Nephron progenitor cell (in vitro differentiated cells): Measurements from ENCODE around the gene GMIP.
"Not testable (repeated sequence)": the region's sequence is repeated elsewhere in the genome, so short reads cannot be mapped to it uniquely, and the experiment has no call there.

Source experiments
- DNase-seq: peaks from one replicate; pipeline ENCODE4 v3.0.0; 2021
- H3K27ac Mint-ChIP-seq: 2 replicates; pipeline ENCODE4 v1.8.0; 2021; ENCODE audit warnings: mild to moderate bottlenecking, moderate library complexity, mixed read lengths
- H3K27me3 Mint-ChIP-seq: 2 replicates; pipeline ENCODE4 v1.8.0; 2021; ENCODE audit warnings: mild to moderate bottlenecking, low read depth, mixed read lengths; ENCODE audit not compliant: poor library complexity
- H3K36me3 Mint-ChIP-seq: 2 replicates; pipeline ENCODE4 v1.8.0; 2021; ENCODE audit warnings: low read depth, mixed read lengths
- H3K4me1 Mint-ChIP-seq: 2 replicates; pipeline ENCODE4 v1.8.0; 2021; ENCODE audit warnings: mixed read lengths
- H3K4me3 Mint-ChIP-seq: 2 replicates; pipeline ENCODE4 v1.8.0; 2021; ENCODE audit warnings: mild to moderate bottlenecking, moderate library complexity, mixed read lengths
- H3K9me3 Mint-ChIP-seq: 2 replicates; pipeline ENCODE4 v1.8.0; 2021; ENCODE audit warnings: mild to moderate bottlenecking, moderate library complexity, mixed read lengths
- CTCF ChIP-seq: fragments of 200-600 bp; sonication (generic); IDR thresholded peaks from 2 replicates; pipeline ENCODE4 v1.5.0; 2021; ENCODE audit warnings: antibody characterized with exemption

Gene GMIP

GRCh38 chr19:19613506-19613905 is 30.0 kb downstream of the GMIP start:
- H3K27ac Mint-ChIP-seq, result peak overlapping the region; percentile 36
- H3K4me3 Mint-ChIP-seq, result no peak overlapping the region
- H3K36me3 Mint-ChIP-seq, result no peaks in the 10 kb centered on the region
- H3K9me3 Mint-ChIP-seq, result no peaks in the 10 kb centered on the region
- peaks cover 41% of the 10 kb centered on the region for H3K4me1 Mint-ChIP-seq
- no peak for DNase-seq
- TF ChIP-seq CTCF, result no peak
- peaks cover 4% of the 10 kb centered on the region for H3K27me3 Mint-ChIP-seq

- no peaks in the 10 kb centered on the region for H3K36me3 Mint-ChIP-seq
- peaks cover 28% of the 10 kb centered on the region for H3K4me1 Mint-ChIP-seq
- DNase-seq, result no peak
- no peak overlapping the region for H3K4me3 Mint-ChIP-seq
- TF ChIP-seq CTCF, result no peak
- no peaks in the 10 kb centered on the region for H3K27me3 Mint-ChIP-seq
- no peaks in the 10 kb centered on the region for H3K9me3 Mint-ChIP-seq
- H3K27ac Mint-ChIP-seq, result no peak overlapping the region
Observed at GRCh38 chr19:19610376-19611202, 32.9 kb downstream of the GMIP start.

- not testable (repeated sequence) for H3K36me3 Mint-ChIP-seq, H3K9me3 Mint-ChIP-seq, H3K4me1 Mint-ChIP-seq, H3K27me3 Mint-ChIP-seq, DNase-seq, H3K4me3 Mint-ChIP-seq, H3K27ac Mint-ChIP-seq
Observed at GRCh38 chr19:19606686-19607085, 36.8 kb downstream of the GMIP start.

- H3K27me3 Mint-ChIP-seq, result peaks cover 4% of the 10 kb centered on the region
- TF ChIP-seq CTCF, result no peak
- no peaks in the 10 kb centered on the region for H3K9me3 Mint-ChIP-seq
- DNase-seq, result no peak
- H3K4me1 Mint-ChIP-seq, result peaks cover 9% of the 10 kb centered on the region
- H3K27ac Mint-ChIP-seq, result peak overlapping the region; percentile 49
- H3K4me3 Mint-ChIP-seq, result no peak overlapping the region
- H3K36me3 Mint-ChIP-seq, result peaks cover 4% of the 10 kb centered on the region
Observed at GRCh38 chr19:19606021-19606420, 37.4 kb downstream of the GMIP start.

- Mint-ChIP-seq H3K27me3 (peaks cover 4% of the 10 kb centered on the region), H3K9me3 (no peaks in the 10 kb centered on the region), H3K27ac (peak overlapping the region; percentile 17), H3K4me1 (peaks cover 2% of the 10 kb centered on the region), H3K4me3 (no peak overlapping the region), H3K36me3 (peaks cover 6% of the 10 kb centered on the region)
- no peak for TF ChIP-seq CTCF
- no peak for DNase-seq
Observed at GRCh38 chr19:19602713-19603324, 40.6 kb downstream of the GMIP start.

GRCh38 chr19:19602136-19602712 is 41.2 kb downstream of the GMIP start:
- peaks cover 4% of the 10 kb centered on the region for H3K4me1 Mint-ChIP-seq
- no peak for DNase-seq
- peaks cover 4% of the 10 kb centered on the region for H3K27me3 Mint-ChIP-seq
- peaks cover 6% of the 10 kb centered on the region for H3K36me3 Mint-ChIP-seq
- H3K4me3 Mint-ChIP-seq, result no peak overlapping the region
- H3K9me3 Mint-ChIP-seq, result no peaks in the 10 kb centered on the region
- H3K27ac Mint-ChIP-seq, result no peak overlapping the region
- TF ChIP-seq CTCF, result no peak
